Ovary (tissue), 9 donors: ENCODE data around the gene CAB39L. TPM values are rescaled to one million over a fixed set of nuclear protein-coding genes. Genes with fewer than 3 reads are reported as not detected.

Source experiments
- DNase-seq, 5 donors: peaks; one replicate each; pipeline ENCODE4 v3.0.0-alpha.2; 2019 to 2020
- H3K27ac ChIP-seq, 2 donors: fragments of 200-600 bp; one replicate each; pipeline versions ENCODE4 v1.5.1 to v1.8.0; 2019 to 2022
- H3K27me3 ChIP-seq: fragments of 200-600 bp; one replicate; pipeline ENCODE4 v1.8.0; 2022
- H3K36me3 ChIP-seq: fragments of 200-600 bp; sonication (generic); one replicate; pipeline ENCODE4 v1.5.1; 2019
- H3K4me1 ChIP-seq: one replicate; pipeline ENCODE4 v1.8.1; 2013; ENCODE audit warnings: mild to moderate bottlenecking, moderate library complexity; ENCODE audit not compliant: insufficient read depth
- H3K4me3 ChIP-seq: fragments of 200-600 bp; sonication (generic); one replicate; pipeline ENCODE4 v1.5.1; 2017
- H3K9me3 ChIP-seq, 2 donors: fragments of 200-600 bp in 1 of 2; sonication (generic) in 1 of 2; one replicate each; pipeline versions ENCODE4 v1.5.1 to v1.8.1; 2013 to 2019; ENCODE audit warnings: mild to moderate bottlenecking in 1 of 2, moderate library complexity in 1 of 2
- CTCF ChIP-seq, 3 donors: fragments of 450-650 bp in 2 of 3; fragments of 200-600 bp in 1 of 3; IDR thresholded peaks; one replicate each; pipeline versions ENCODE4 v1.5.1 to v1.8.0; 2016 to 2022; ENCODE audit warnings: antibody characterized with exemption in 3 of 3, mild to moderate bottlenecking in 1 of 3
- EP300 ChIP-seq: sonication (generic); formaldehyde crosslinking; IDR thresholded peaks from one replicate; pipeline ENCODE4 v1.6.1; 2017; ENCODE audit warnings: antibody characterized with exemption
- POLR2A ChIP-seq: fragments of 450-650 bp; IDR thresholded peaks from one replicate; pipeline ENCODE4 v1.6.1; 2017; ENCODE audit warnings: antibody characterized with exemption, mild to moderate bottlenecking, moderate library complexity
- WGBS, 3 donors: extraction: QIAGEN DNeasy Blood & Tissue Kit in 1 of 3; methylation state at CpG; one replicate each; pipeline versions ENCODE4 v1.1.5 to v1.1.7; 2013 to 2017; 5-methylcytosine and 5-hydroxymethylcytosine counted together
- intact Hi-C, 4 donors: fragments of 100-400 bp; cut with DNase I; formaldehyde crosslinking; loops; one replicate each; pipeline versions ENCODE4 v1.11.0 to v1.15.1; 2022 to 2023
- polyA plus RNA-seq, 2 donors: library from polyadenylated mRNA; stranded (reverse); fragments of 200-250 nt in 1 of 2; fragments of 350-450 nt in 1 of 2; fragmentation: Illumina TruSeq in 1 of 2; extraction: RNeasy Lipid Tissue Mini Kit (QIAGEN cat#74804) in 1 of 2; gene quantifications; one replicate each; pipeline ENCODE4 v1.2.3, GENCODE V29; 2013 to 2014
- total RNA-seq, 7 donors: library from RNA; depleted of rRNA in 2 of 7; stranded (reverse); fragments of >200 nt in 2 of 7; fragmentation: NEBNext Ultra II Directional in 3 of 7; extraction: Animal tissue kit (Norgen Biotek cat#: 25700) in 3 of 7; gene quantifications; one replicate each; pipeline versions ENCODE4 v1.1.0 to v1.2.4, GENCODE V29; 2016 to 2023
- donor health status: DM: no; HTN: no; CAD: no; lungs with moderate emphysema.
- donor health status: DM: no; HTN: no; CAD: no.
- donor health status: Bipolar disorder and iron deficiency.
- donor health status: DM: yes; HTN: yes; CAD: no.
- donor health status: DM: no; HTN: no; CAD: no.
- donor health status: DM: yes; HTN: yes; CAD: no.

The CAB39L gene
- total and polyA plus RNA-seq, 9 donors = 15.9 to 42.7 (median 24.7) TPM

GRCh38 chr13:49403996-49404702 is 39.7 kb downstream of the CAB39L start:
- Histone ChIP-seq H3K36me3 (no peaks in the 10 kb centered on the region), H3K4me3 (no peak overlapping the region), H3K4me1 (peaks cover 2% of the 10 kb centered on the region), H3K27me3 (no peaks in the 10 kb centered on the region), H3K27ac (no peak overlapping the region), H3K9me3 (no peaks in the 10 kb centered on the region)
- intact Hi-C loops = no loop called here
- no peak for DNase-seq
- WGBS, 3 donors = 68 to 76% (median 73%) methylated on average over 7 of the region's 7 CpGs
- TF ChIP-seq POLR2A (no peak), EP300 (no peak), CTCF (IDR thresholded peaks at IDR 0.05) (no peak)

- no peaks in the 10 kb centered on the region for H3K27me3 ChIP-seq
- intact Hi-C loops = no loop called here
- peak in 1 of 5 donors; percentile 48 for DNase-seq
- 2 to 4% (median 3%) methylated on average over 7 of the region's 7 CpGs for WGBS, 3 donors
- TF ChIP-seq CTCF (IDR thresholded peaks at IDR 0.05) = no peak
- TF ChIP-seq POLR2A = peak; percentile 32
- TF ChIP-seq EP300 = no peak
- H3K9me3 ChIP-seq = no peaks in the 10 kb centered on the region
- peak overlapping the region; percentile 10 to 82 for H3K27ac ChIP-seq
- peaks cover 2% of the 10 kb centered on the region for H3K4me1 ChIP-seq
- peak overlapping the region; percentile 42 for H3K4me3 ChIP-seq
- H3K36me3 ChIP-seq = no peaks in the 10 kb centered on the region
Observed at GRCh38 chr13:49400755-49401659, 42.9 kb downstream of the CAB39L start.

GRCh38 chr13:49399801-49400472 is 43.9 kb downstream of the CAB39L start:
- intact Hi-C loops = no loop called here
- Histone ChIP-seq H3K27ac (no peak overlapping the region), H3K4me1 (peaks cover 2% of the 10 kb centered on the region)

More at GRCh38 chr13:49399801-49400472, 43.9 kb downstream of the CAB39L start:
- no peaks in the 10 kb centered on the region for H3K27me3 ChIP-seq
- peak overlapping the region; percentile 42 for H3K4me3 ChIP-seq
- H3K36me3 ChIP-seq = no peaks in the 10 kb centered on the region
- TF ChIP-seq POLR2A (no peak), CTCF (IDR thresholded peaks at IDR 0.05) (no peak), EP300 (no peak)
- no peaks in the 10 kb centered on the region for H3K9me3 ChIP-seq
- no peak for DNase-seq
- 60 to 73% (median 62%) methylated on average over 1 of the region's 1 CpG for WGBS, 3 donors
